Measurements from ENCODE around the gene MYLIP.
A peak's percentile ranks its signal among the peaks of the same experiment; 100 is the strongest.

MYLIP gene

DNA sequence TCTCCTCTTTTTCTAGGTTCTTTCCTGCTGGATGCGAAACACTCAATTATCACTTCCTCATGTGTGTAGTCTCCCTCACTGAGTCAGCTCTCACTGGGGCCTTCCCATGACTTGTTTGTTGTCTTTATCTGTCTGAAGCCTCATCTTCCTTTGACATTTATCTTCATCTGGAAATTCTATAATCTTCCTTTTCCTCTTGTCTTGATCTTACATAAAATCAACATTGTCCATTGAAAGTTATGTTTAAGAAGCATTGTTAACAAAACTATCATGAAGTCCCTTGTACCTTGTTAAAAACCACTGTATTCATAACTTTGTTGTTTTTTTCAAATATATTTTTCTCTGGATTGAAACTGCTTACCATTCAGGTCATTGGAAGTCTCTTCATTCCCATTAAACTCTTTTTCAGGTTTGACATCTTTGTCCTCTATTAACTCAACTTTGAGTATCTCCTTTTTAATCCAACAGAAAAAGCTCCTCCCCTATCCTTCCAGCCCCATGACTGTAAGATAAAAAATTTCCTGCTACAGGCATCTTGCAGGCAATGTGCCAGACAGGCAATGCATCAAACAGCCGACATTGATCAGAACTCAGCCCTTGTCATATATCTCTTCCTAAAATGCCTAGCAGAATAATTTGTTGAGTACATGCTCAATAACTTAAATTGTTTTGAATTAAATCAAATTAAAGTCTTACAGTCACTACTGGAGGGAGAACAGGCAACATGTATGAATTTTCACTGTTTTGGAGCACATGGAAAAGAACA is 34.8 kb downstream of the MYLIP start:
- TF ChIP-seq, protein P1, sequence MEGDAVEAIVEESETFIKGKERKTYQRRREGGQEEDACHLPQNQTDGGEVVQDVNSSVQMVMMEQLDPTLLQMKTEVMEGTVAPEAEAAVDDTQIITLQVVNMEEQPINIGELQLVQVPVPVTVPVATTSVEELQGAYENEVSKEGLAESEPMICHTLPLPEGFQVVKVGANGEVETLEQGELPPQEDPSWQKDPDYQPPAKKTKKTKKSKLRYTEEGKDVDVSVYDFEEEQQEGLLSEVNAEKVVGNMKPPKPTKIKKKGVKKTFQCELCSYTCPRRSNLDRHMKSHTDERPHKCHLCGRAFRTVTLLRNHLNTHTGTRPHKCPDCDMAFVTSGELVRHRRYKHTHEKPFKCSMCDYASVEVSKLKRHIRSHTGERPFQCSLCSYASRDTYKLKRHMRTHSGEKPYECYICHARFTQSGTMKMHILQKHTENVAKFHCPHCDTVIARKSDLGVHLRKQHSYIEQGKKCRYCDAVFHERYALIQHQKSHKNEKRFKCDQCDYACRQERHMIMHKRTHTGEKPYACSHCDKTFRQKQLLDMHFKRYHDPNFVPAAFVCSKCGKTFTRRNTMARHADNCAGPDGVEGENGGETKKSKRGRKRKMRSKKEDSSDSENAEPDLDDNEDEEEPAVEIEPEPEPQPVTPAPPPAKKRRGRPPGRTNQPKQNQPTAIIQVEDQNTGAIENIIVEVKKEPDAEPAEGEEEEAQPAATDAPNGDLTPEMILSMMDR (IDR thresholded peaks at IDR 0.05; ENCODE audit: insufficient read depth, low read depth, low read length, missing control alignments), result no peak
- peak; percentile 24 for DNase-seq (ENCODE audit: low read depth)
- H3K4me3 ChIP-seq (ENCODE audit: low read depth, low read length), result no peak overlapping the region

DNA sequence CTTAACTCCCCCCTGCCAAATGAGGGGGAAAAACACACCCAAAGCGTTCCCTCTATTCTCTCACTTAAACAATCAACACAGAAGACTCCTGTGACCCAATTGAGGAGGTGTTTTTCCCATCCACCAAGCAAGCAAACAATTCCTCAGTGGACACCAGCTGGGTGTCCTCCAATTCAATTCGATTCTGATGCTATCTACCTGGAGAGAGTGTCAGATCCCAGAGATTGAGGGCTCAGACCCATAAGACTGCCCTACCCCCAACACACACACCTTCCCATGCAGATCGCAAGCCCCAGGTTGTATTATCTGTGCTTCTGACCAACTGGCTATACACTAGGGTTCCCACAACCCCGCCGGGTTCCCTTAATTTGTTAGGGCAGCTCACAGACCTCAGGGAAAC is 36.8 kb downstream of the MYLIP start:
- TF ChIP-seq, protein P1 (IDR thresholded peaks at IDR 0.05; ENCODE audit: insufficient read depth, low read depth, low read length, missing control alignments), result no peak
- no peak overlapping the region for H3K4me3 ChIP-seq (ENCODE audit: low read depth, low read length)
- DNase-seq (ENCODE audit: low read depth), result no peak

DNA sequence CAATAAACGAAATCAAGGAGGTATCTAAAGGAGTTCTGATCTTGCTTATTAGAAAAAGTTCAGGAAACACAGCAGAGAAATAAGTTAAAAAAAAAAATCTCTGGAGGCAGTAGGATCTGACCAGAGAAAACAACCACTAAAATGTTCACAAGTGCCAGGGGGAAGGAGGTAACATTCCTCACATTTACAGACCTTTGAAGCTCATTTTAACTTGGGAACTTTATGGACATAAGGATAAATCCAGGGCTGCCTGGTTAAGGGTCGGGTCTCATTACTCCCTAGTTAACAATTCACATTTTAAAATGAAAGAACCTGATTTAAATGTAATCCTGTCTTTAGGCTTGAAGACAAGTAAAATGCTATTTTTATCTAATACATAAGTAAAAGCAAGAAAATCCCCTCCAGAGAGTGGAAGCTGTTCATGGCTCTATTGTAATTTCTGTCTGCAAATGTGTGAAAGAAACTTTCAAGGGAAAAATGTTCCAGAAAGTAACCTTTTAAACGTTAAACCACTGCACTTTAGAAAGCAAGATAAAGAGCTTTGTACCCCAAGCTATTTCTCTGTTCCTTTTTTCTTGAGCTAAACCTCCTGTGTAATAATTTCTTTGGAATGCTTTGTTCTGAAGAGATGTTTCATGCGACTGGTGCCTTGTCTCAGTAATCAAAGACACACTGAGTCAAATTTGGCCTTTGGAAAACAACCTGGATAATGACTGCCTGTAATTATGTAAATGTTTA is 38.2 kb downstream of the MYLIP start:
- no peak overlapping the region for H3K4me3 ChIP-seq (ENCODE audit: low read depth, low read length)
- TF ChIP-seq, protein P1 (IDR thresholded peaks at IDR 0.05; ENCODE audit: insufficient read depth, low read depth, low read length, missing control alignments), result no peak
- no peak for DNase-seq (ENCODE audit: low read depth)

DNA sequence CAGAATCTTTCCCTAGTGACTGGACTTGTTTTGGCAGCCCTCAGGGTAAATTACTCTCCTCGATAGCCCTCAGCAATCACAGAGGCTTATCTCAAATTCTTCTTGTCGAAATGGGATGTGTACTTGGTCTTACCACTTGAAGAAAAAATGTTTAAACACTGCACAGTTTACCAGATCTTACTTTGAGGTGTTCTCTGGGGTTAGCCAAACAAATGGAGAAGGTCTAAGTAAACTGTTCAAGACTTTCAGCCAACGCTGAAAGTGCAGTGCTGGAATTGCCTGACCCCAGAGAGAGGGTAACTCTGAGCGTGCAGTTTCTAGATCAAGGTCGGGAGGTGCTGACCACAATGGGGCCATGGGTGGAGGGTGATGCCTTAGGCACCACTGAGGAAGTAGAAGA is 39.2 kb downstream of the MYLIP start:
- peak; percentile 38 for DNase-seq (ENCODE audit: low read depth)
- no peak overlapping the region for H3K4me3 ChIP-seq (ENCODE audit: low read depth, low read length)
- TF ChIP-seq, protein P1 (IDR thresholded peaks at IDR 0.05; ENCODE audit: insufficient read depth, low read depth, low read length, missing control alignments), result no peak

DNA sequence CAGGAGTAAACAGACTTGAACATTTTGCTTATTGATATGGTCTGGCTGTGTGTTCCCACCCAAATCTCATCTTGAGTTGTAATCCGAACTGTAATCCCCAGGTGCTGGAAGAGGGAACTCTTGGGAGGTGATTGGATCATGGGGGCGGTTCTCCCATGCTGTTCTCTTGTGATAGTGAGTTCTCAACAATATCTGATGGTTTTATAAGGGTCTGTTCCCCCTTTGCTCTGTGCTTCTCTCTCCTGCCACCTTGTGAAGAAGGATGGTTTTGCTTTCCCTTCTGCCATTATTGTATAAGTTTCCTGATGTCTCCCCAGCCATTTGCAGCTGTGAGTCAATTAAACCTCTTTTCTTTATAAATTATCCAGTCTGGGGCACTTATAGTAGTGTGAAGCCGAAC is 40.0 kb downstream of the MYLIP start:
- TF ChIP-seq, protein P1 (IDR thresholded peaks at IDR 0.05; ENCODE audit: insufficient read depth, low read depth, low read length, missing control alignments), result peak; percentile 56
- no peak overlapping the region for H3K4me3 ChIP-seq (ENCODE audit: low read depth, low read length)
- peak; percentile 66 for DNase-seq (ENCODE audit: low read depth)

DNA sequence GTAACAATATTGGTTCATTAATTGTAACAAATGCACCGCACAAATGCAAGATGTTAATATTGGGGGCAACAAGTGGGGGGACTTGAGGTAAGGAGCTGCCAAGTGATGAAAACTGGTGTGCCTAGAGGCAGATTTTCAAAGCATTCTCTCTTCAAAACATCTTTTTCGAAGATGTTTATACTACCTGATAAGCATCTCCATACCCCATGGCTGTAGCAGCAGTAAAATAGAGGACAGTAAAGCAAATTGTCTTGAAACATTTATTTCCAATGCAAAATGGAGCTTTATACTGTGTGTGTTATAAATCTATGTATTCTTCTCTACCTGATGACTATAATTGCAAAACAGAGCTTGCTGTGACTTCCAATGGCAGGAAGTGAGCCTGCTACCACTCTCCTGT is 42.5 kb downstream of the MYLIP start:
- TF ChIP-seq, protein P1 (IDR thresholded peaks at IDR 0.05; ENCODE audit: insufficient read depth, low read depth, low read length, missing control alignments), result no peak
- no peak for DNase-seq (ENCODE audit: low read depth)
- no peak overlapping the region for H3K4me3 ChIP-seq (ENCODE audit: low read depth, low read length)
